H9 (cell line): ENCODE measurements around the gene SCYGR6. TPM values are rescaled to one million over a fixed set of nuclear protein-coding genes. Genes with fewer than 3 reads are reported as not detected.

Source experiments
- DNase-seq: peaks from one replicate; pipeline ENCODE4 v3.0.0-alpha.2; 2017
- H2AFZ ChIP-seq: one replicate; pipeline ENCODE4 v1.6.1; 2013; ENCODE audit warnings: mild to moderate bottlenecking, low read length, control low read depth, moderate library complexity
- H2AK5ac ChIP-seq: 2 replicates; pipeline ENCODE4 v1.6.1; 2013; ENCODE audit warnings: low read length, control low read depth, mixed read lengths; ENCODE audit not compliant: insufficient read length
- H2BK120ac ChIP-seq: one replicate; pipeline ENCODE4 v1.6.1; 2013; ENCODE audit warnings: low read depth, mild to moderate bottlenecking, low read length, control low read depth, inconsistent platforms; ENCODE audit not compliant: poor library complexity, severe bottlenecking
- H2BK12ac ChIP-seq: 2 replicates; pipeline ENCODE4 v1.6.1; 2013; ENCODE audit warnings: low read length, control low read depth, mixed read lengths, low read depth; ENCODE audit not compliant: insufficient read length
- H2BK15ac ChIP-seq: 2 replicates; pipeline ENCODE4 v1.6.1; 2013; ENCODE audit warnings: low read depth, low read length, control low read depth
- H2BK20ac ChIP-seq: one replicate; pipeline ENCODE4 v1.6.1; 2013; ENCODE audit warnings: low read depth, mild to moderate bottlenecking, low read length, control low read depth, inconsistent platforms; ENCODE audit not compliant: poor library complexity, severe bottlenecking
- H2BK5ac ChIP-seq: 2 replicates; pipeline ENCODE4 v1.6.1; 2013; ENCODE audit warnings: low read length, control low read depth, mixed read lengths; ENCODE audit not compliant: insufficient read length
- H3K14ac ChIP-seq: 2 replicates; pipeline ENCODE4 v1.6.1; 2013; ENCODE audit warnings: low read length, control low read depth; ENCODE audit not compliant: insufficient read depth
- H3K18ac ChIP-seq: 2 replicates; pipeline ENCODE4 v1.6.1; 2013; ENCODE audit warnings: low read depth, mild to moderate bottlenecking, mixed read lengths, low read length, control low read depth; ENCODE audit not compliant: insufficient read length
- H3K23ac ChIP-seq: 2 replicates; pipeline ENCODE4 v1.6.1; 2013; ENCODE audit warnings: low read length, control low read depth, mixed read lengths, low read depth; ENCODE audit not compliant: insufficient read length
- H3K23me2 ChIP-seq: 2 replicates; pipeline ENCODE4 v1.6.1; 2013; ENCODE audit warnings: low read depth, mild to moderate bottlenecking, mixed read lengths, low read length, control low read depth; ENCODE audit not compliant: insufficient read length, poor library complexity, severe bottlenecking
- H3K27ac ChIP-seq: 2 replicates; pipeline ENCODE4 v1.5.1; 2013; ENCODE audit warnings: low read length, control low read depth, mixed read lengths, low read depth; ENCODE audit not compliant: insufficient read length
- H3K27me3 ChIP-seq: 2 replicates; pipeline ENCODE4 v1.6.1; 2013; ENCODE audit warnings: low read length, control low read depth, inconsistent platforms; ENCODE audit not compliant: insufficient read depth
- H3K4ac ChIP-seq: 2 replicates; pipeline ENCODE4 v1.6.1; 2013; ENCODE audit warnings: low read depth, mild to moderate bottlenecking, control low read depth, inconsistent platforms, low read length, moderate library complexity
- H3K4me1 ChIP-seq: 2 replicates; pipeline ENCODE4 v1.6.1; 2013; ENCODE audit warnings: low read length, control low read depth, inconsistent platforms; ENCODE audit not compliant: insufficient read depth
- H3K4me2 ChIP-seq: 2 replicates; pipeline ENCODE4 v1.6.1; 2013; ENCODE audit warnings: low read length, control low read depth, mixed read lengths; ENCODE audit not compliant: insufficient read length, insufficient read depth
- H3K56ac ChIP-seq: 2 replicates; pipeline ENCODE4 v1.6.1; 2013; ENCODE audit warnings: low read depth, mild to moderate bottlenecking, mixed read lengths, low read length, control low read depth; ENCODE audit not compliant: insufficient read length
- H3K79me1 ChIP-seq: 2 replicates; pipeline ENCODE4 v1.6.1; 2013; ENCODE audit warnings: low read depth, mild to moderate bottlenecking, moderate library complexity, low read length, control low read depth, inconsistent platforms; ENCODE audit not compliant: insufficient read depth, poor library complexity, severe bottlenecking
- H3K79me2 ChIP-seq: 2 replicates; pipeline ENCODE4 v1.6.1; 2013; ENCODE audit warnings: low read length, control low read depth, inconsistent platforms; ENCODE audit not compliant: insufficient read depth
- H3K9ac ChIP-seq: 2 replicates; pipeline ENCODE4 v1.6.1; 2013; ENCODE audit warnings: low read length, control low read depth, mixed read lengths; ENCODE audit not compliant: insufficient read length; ENCODE audit errors: extremely low read depth
- H3K9me3 ChIP-seq: one replicate; pipeline ENCODE4 v1.6.1; 2013; ENCODE audit warnings: low read depth, low read length, inconsistent platforms; ENCODE audit not compliant: control insufficient read depth
- H3T11ph ChIP-seq: one replicate; pipeline ENCODE4 v1.6.1; 2013; ENCODE audit warnings: mild to moderate bottlenecking, low read length, control low read depth, inconsistent platforms
- H4K20me1 ChIP-seq: one replicate; pipeline ENCODE4 v1.6.1; 2013; ENCODE audit not compliant: control insufficient read depth, insufficient read length, insufficient read depth
- H4K5ac ChIP-seq: 2 replicates; pipeline ENCODE4 v1.6.1; 2013; ENCODE audit warnings: low read depth, mild to moderate bottlenecking, mixed read lengths, low read length, control low read depth; ENCODE audit not compliant: insufficient read length
- H4K8ac ChIP-seq: replicated peaks from 2 replicates; pipeline ENCODE4 v1.6.1; 2013; ENCODE audit warnings: low read length, control low read depth, mixed read lengths, low read depth; ENCODE audit not compliant: insufficient read length
- H4K91ac ChIP-seq: 2 replicates; pipeline ENCODE4 v1.6.1; 2013; ENCODE audit warnings: low read depth, mild to moderate bottlenecking, moderate library complexity, mixed read lengths, low read length, control low read depth; ENCODE audit not compliant: insufficient read length
- H3K27ac Mint-ChIP-seq, 3 experiments: 2 replicates in 2 of 3; 3 replicates in 1 of 3; pipeline ENCODE4 v1.8.0; 2020 to 2021; ENCODE audit warnings: mixed read lengths in 3 of 3, mild to moderate bottlenecking in 1 of 3, moderate library complexity in 1 of 3
- H3K27me3 Mint-ChIP-seq: 2 replicates; pipeline ENCODE4 v1.8.0; 2021; ENCODE audit warnings: low read depth, mild to moderate bottlenecking, moderate library complexity, mixed read lengths
- H3K36me3 Mint-ChIP-seq, 3 experiments: 2 replicates in 2 of 3; 3 replicates in 1 of 3; pipeline ENCODE4 v1.8.0; 2020 to 2021; ENCODE audit warnings: low read depth in 3 of 3, mixed read lengths in 3 of 3; ENCODE audit not compliant: insufficient read depth in 1 of 3
- H3K4me1 Mint-ChIP-seq, 2 experiments: 2 replicates each; pipeline ENCODE4 v1.8.0; 2020; ENCODE audit warnings: mixed read lengths in 2 of 2
- H3K4me3 Mint-ChIP-seq, 2 experiments: 2 replicates in 1 of 2; 3 replicates in 1 of 2; pipeline ENCODE4 v1.8.0; 2020 to 2021; ENCODE audit warnings: mild to moderate bottlenecking in 2 of 2, mixed read lengths in 2 of 2, moderate library complexity in 1 of 2
- H3K9me3 Mint-ChIP-seq, 2 experiments: 2 replicates in 1 of 2; 3 replicates in 1 of 2; pipeline ENCODE4 v1.8.0; 2020; ENCODE audit warnings: mild to moderate bottlenecking in 2 of 2, mixed read lengths in 2 of 2, moderate library complexity in 1 of 2
- WGBS: extraction: QIAGEN DNeasy Blood & Tissue Kit; methylation state at CpG from one replicate; pipeline ENCODE4 v1.1.7; 2013; ENCODE audit warnings: missing lambda C conversion rate, low lambda C conversion rate, mixed read lengths; ENCODE audit not compliant: insufficient read length; ENCODE audit errors: extremely low coverage; 5-methylcytosine and 5-hydroxymethylcytosine counted together
- total RNA-seq: library from RNA; stranded (reverse); gene quantifications from 2 replicates; pipeline ENCODE4 v1.2.1, GENCODE V29; 2021
- TF ChIP-seq, protein P1 (sequence below): fragments of 200-600 bp; sonication (generic); conservative IDR thresholded peaks from 3 replicates; pipeline ENCODE4 v1.8.0; 2021; ENCODE audit warnings: antibody characterized with exemption, mild to moderate bottlenecking

Gene SCYGR6
- total RNA-seq, 1 experiment from 2014 or later, result not detected

DNA sequence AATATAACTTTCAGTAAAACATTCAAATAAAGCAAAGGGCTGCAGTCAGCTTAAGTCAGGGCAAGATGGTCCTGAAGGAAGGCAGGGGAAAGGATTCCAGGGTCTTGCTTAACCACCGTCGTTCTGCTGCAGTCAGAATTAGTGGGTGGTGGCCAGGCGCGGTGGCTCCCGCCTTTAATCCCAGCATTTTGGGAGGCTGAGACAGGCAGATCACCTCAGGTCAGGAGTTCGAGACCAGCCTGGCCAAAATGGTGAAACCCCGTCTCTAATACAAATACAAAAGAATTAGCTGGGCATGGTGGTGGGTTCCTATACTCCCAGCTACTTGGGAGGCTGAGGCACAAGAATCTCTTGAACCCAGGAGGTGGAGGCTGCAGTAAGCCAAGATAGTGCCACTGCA, 13.6 kb downstream of the SCYGR6 start:
- TF ChIP-seq, protein P1, sequence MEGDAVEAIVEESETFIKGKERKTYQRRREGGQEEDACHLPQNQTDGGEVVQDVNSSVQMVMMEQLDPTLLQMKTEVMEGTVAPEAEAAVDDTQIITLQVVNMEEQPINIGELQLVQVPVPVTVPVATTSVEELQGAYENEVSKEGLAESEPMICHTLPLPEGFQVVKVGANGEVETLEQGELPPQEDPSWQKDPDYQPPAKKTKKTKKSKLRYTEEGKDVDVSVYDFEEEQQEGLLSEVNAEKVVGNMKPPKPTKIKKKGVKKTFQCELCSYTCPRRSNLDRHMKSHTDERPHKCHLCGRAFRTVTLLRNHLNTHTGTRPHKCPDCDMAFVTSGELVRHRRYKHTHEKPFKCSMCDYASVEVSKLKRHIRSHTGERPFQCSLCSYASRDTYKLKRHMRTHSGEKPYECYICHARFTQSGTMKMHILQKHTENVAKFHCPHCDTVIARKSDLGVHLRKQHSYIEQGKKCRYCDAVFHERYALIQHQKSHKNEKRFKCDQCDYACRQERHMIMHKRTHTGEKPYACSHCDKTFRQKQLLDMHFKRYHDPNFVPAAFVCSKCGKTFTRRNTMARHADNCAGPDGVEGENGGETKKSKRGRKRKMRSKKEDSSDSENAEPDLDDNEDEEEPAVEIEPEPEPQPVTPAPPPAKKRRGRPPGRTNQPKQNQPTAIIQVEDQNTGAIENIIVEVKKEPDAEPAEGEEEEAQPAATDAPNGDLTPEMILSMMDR, result no peak
- H3K27ac ChIP-seq, result no peak overlapping the region
- H4K91ac ChIP-seq, result no peak overlapping the region
- no peak overlapping the region for H4K5ac ChIP-seq
- no peaks in the 10 kb centered on the region for H3K79me2 ChIP-seq
- H3K23ac ChIP-seq, result no peak overlapping the region
- no peak overlapping the region for H2AFZ ChIP-seq
- Mint-ChIP-seq H3K4me3 (no peak overlapping the region), H3K36me3 (peaks cover 0 to 4% (median 0%) of the 10 kb centered on the region in 3 experiments; a peak in 2 of 7 replicates), H3K27ac (no peak overlapping the region), H3K9me3 (peaks cover 0 to 3% of the 10 kb centered on the region in 2 experiments; a peak in 4 of 5 replicates), H3K27me3 (no peaks in the 10 kb centered on the region), H3K4me1 (peaks cover 5 to 6% of the 10 kb centered on the region in 2 experiments)
- H3K23me2 ChIP-seq, result no peaks in the 10 kb centered on the region
- no peak overlapping the region for H4K8ac ChIP-seq
- H3K27me3 ChIP-seq, result no peaks in the 10 kb centered on the region
- no peak overlapping the region for H3K4me2 ChIP-seq
- no peak overlapping the region for H2BK12ac ChIP-seq
- no peak overlapping the region for H2BK15ac ChIP-seq
- H4K20me1 ChIP-seq, result no peaks in the 10 kb centered on the region
- H3T11ph ChIP-seq, result no peak overlapping the region
- H3K56ac ChIP-seq, result no peak overlapping the region
- H3K4me1 ChIP-seq, result no peaks in the 10 kb centered on the region
- no peak overlapping the region for H2BK5ac ChIP-seq
- no peak overlapping the region for H3K4ac ChIP-seq
- no peak overlapping the region for H2AK5ac ChIP-seq
- H3K14ac ChIP-seq, result no peak overlapping the region
- no peak overlapping the region for H3K18ac ChIP-seq
- H2BK120ac ChIP-seq, result no peak overlapping the region
- H3K79me1 ChIP-seq, result no peaks in the 10 kb centered on the region
- no peaks in the 10 kb centered on the region for H3K9me3 ChIP-seq
- no CpG with 5 or more reads among the region's 7 CpGs for WGBS
- DNase-seq, result no peak
- no peak overlapping the region for H3K9ac ChIP-seq
- H2BK20ac ChIP-seq, result no peak overlapping the region
